Measurements from ENCODE around the gene DPM3.

The DPM3 gene

DNA sequence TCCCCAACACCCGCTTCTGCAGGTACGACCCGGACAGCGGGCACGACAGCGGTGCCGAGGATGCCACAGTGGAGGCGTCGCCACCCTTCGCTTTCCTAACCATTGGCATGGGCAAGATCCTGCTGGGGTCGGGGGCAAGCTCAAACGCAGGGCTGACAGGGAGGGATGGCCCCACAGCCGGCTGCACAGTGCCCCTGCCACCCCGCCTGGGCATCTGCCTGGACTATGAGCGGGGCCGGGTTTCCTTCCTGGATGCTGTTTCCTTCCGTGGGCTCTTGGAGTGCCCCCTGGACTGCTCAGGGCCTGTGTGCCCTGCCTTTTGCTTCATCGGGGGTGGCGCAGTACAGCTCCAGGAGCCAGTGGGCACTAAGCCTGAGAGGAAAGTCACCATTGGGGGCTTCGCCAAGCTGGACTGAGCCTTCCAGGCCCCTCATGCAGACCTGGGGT, 43.5 kb upstream of the DPM3 start:
- WGBS (ENCODE audit: insufficient coverage, insufficient read length) = no CpG with 5 or more reads among the region's 20 CpGs

DNA sequence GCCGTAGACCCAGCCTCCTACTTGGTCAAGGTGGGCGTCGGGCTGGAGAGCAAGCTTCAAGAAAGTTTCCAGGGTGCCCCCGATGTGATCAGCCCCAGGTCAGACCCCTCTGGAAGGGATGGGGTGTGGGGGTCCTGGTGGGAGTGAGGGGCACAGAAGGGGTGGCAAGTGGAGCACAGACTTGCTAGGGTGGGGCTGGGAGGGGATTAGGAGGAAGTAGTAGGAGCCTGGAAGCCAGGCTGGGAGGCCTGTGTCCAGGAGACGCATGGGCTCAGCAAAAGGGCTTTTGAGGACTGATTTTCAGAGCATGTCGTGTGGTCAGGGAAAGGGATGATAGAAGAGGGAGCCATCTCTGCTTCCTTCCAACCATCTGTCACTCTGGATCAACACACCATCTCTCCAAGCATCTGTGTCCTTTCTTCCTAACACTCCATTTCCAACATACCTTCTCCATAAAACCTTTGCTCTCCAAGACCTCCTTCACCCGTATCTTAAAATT, 41.8 kb upstream of the DPM3 start:
- Histone ChIP-seq H3K27me3 (ENCODE audit: control insufficient read depth, insufficient read depth, low read length) (no peaks in the 10 kb centered on the region), H3K4me1 (ENCODE audit: control insufficient read depth, insufficient read depth, low read length) (peaks cover 3% of the 10 kb centered on the region; the same call in 1 of the 2 replicates), H3K27ac (ENCODE audit: low read length) (no peak overlapping the region), H3K9me3 (ENCODE audit: control insufficient read depth, insufficient read depth, low read length) (no peaks in the 10 kb centered on the region), H3K36me3 (ENCODE audit: control insufficient read depth, insufficient read depth, low read length) (peaks cover 32% of the 10 kb centered on the region), H3K4me3 (ENCODE audit: low read length) (no peak overlapping the region)
- 100% methylated on average over 1 of the region's 7 CpGs for WGBS (ENCODE audit: insufficient coverage, insufficient read length)
- no peak for DNase-seq (ENCODE audit: low read depth, low spot score)

More for the DNA sequence above, 43.5 kb upstream of the DPM3 start:
- Histone ChIP-seq H3K27ac (ENCODE audit: low read length) (no peak overlapping the region), H3K4me3 (ENCODE audit: low read length) (no peak overlapping the region), H3K27me3 (ENCODE audit: control insufficient read depth, insufficient read depth, low read length) (no peaks in the 10 kb centered on the region), H3K4me1 (ENCODE audit: control insufficient read depth, insufficient read depth, low read length) (peaks cover 9% of the 10 kb centered on the region; the same call in 1 of the 2 replicates), H3K36me3 (ENCODE audit: control insufficient read depth, insufficient read depth, low read length) (peaks cover 16% of the 10 kb centered on the region), H3K9me3 (ENCODE audit: control insufficient read depth, insufficient read depth, low read length) (no peaks in the 10 kb centered on the region)
- DNase-seq (ENCODE audit: low read depth, low spot score) = no peak

DNA sequence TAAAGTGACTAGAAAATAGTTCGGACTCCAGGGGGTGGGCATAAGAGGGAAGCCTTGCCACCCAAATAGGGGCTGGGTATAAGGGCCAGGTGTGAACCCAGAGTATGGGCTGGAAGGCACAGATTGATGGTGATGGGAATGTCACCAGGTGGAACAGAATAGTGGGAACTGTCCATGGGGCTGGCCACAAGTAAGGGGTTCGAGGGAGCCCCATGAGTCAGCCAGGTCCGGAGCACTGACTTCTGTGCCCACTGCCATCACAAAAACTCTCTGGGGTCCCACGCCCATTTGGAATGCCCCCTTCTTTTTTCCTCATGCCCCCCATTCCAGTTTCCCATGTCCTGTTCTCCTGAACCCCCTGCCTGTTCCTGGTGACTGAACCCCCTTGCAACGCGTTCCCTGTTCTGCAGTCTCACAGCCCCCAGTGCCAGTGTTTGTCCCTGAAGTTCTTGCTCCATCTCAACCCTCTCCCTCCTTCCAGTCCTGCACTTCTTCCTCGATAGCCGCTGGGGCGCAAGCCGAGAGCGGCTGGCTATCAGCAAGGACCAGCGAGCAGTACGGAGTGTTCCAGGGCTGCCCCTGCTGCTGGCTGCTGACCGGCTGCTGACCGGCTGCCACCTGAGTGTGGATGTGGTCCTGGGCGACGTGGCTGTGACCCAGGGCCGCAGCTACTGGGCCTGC, 41.2 kb upstream of the DPM3 start:
- DNase-seq (ENCODE audit: low read depth, low spot score) = no peak
- no peak overlapping the region for H3K4me3 ChIP-seq (ENCODE audit: low read length)
- no peaks in the 10 kb centered on the region for H3K9me3 ChIP-seq (ENCODE audit: control insufficient read depth, insufficient read depth, low read length)
- no CpG with 5 or more reads among the region's 18 CpGs for WGBS (ENCODE audit: insufficient coverage, insufficient read length)
- no peak overlapping the region for H3K27ac ChIP-seq (ENCODE audit: low read length)
- H3K4me1 ChIP-seq (ENCODE audit: control insufficient read depth, insufficient read depth, low read length) = 0 out of 2 replicates have a peak, but pooled peaks cover 2% of the 10 kb centered on the region
- no peaks in the 10 kb centered on the region for H3K27me3 ChIP-seq (ENCODE audit: control insufficient read depth, insufficient read depth, low read length)
- peaks cover 35% of the 10 kb centered on the region for H3K36me3 ChIP-seq (ENCODE audit: control insufficient read depth, insufficient read depth, low read length)

DNA sequence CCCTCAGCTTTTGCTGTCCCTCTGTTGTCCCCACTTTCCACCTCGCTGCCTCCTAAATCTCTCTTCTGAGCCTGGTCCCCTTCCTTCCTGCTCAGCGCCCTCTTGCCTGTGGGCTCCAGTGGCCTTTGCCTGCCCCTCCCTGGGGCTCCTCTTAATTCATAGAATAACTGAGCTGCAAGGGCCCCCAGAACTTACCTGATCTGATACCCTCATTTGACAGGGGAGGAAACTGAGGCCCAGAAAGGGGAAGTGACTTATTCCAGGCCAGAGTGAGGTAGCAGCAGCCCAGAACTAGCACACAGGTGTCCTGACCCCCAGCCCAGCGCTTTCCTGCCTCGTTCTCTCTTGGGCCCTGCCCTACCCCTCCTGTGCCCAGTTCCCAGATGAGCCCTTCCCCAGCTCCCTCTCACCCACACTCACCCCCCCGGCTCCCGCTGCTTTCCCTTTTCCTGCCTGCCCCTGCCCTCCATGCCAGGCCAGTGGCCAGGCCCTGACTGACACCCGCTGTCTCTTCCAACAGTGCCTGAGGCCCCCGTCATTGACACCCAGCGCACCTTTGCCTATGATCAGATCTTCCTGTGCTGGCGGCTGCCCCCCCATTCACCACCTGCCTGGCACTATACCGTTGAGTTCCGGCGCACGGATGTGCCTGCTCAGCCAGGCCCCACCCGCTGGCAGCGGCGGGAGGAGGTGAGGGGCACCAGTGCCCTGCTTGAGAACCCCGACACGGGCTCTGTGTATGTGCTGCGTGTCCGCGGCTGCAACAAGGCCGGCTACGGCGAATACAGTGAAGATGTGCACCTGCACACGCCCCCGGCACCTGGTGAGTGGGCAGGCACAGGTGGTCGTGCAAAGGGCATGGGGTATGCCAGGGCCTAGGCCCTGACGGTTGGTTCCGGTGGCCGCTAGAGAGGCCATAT, 39.0 kb upstream of the DPM3 start:
- H3K27me3 ChIP-seq (ENCODE audit: control insufficient read depth, insufficient read depth, low read length) = no peaks in the 10 kb centered on the region
- peaks cover 35% of the 10 kb centered on the region for H3K36me3 ChIP-seq (ENCODE audit: control insufficient read depth, insufficient read depth, low read length)
- no peak overlapping the region for H3K4me3 ChIP-seq (ENCODE audit: low read length)
- no CpG with 5 or more reads among the region's 31 CpGs for WGBS (ENCODE audit: insufficient coverage, insufficient read length)
- 0 out of 2 replicates have a peak, but pooled peaks cover 2% of the 10 kb centered on the region for H3K4me1 ChIP-seq (ENCODE audit: control insufficient read depth, insufficient read depth, low read length)
- DNase-seq (ENCODE audit: low read depth, low spot score) = no peak
- H3K27ac ChIP-seq (ENCODE audit: low read length) = no peak overlapping the region
- no peaks in the 10 kb centered on the region for H3K9me3 ChIP-seq (ENCODE audit: control insufficient read depth, insufficient read depth, low read length)

DNA sequence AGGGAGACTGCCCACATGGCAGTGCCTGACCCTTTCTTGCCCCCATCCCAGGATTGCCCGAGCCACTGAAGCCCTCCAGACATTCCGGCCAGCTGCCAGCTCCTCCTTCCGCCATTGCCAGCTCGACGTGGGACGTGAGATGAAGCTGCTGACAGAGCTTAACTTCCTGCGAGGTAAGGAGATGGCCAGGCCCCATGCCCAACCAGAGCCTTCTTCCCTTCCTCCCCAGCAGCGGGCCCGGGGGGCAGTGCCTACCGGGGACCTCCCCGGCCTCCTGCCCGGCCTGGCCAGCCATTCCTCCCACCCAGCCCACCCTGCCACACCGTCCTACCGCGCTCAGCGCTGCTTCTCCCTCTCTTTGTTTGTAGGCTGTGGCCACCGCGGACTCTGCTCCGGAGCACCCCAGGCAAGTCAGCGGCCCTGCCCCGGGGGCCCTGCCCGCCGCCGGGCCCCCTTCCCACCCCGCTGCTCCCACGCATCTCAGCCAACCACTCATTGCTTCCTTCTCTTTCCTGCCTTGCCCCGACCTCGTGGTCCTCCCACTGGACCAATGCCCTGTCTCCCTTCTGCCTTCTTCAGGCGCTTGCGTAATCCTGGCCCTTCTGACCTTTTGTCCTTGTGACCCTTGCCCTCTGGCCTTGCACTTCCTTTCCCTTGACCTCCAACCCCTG, 38.2 kb upstream of the DPM3 start:
- no peak overlapping the region for H3K4me3 ChIP-seq (ENCODE audit: low read length)
- no peak overlapping the region for H3K27ac ChIP-seq (ENCODE audit: low read length)
- no peak for DNase-seq (ENCODE audit: low read depth, low spot score)
- WGBS (ENCODE audit: insufficient coverage, insufficient read length) = no CpG with 5 or more reads among the region's 30 CpGs
- H3K36me3 ChIP-seq (ENCODE audit: control insufficient read depth, insufficient read depth, low read length) = peaks cover 31% of the 10 kb centered on the region
- H3K4me1 ChIP-seq (ENCODE audit: control insufficient read depth, insufficient read depth, low read length) = 0 out of 2 replicates have a peak, but pooled peaks cover 2% of the 10 kb centered on the region
- no peaks in the 10 kb centered on the region for H3K9me3 ChIP-seq (ENCODE audit: control insufficient read depth, insufficient read depth, low read length)
- no peaks in the 10 kb centered on the region for H3K27me3 ChIP-seq (ENCODE audit: control insufficient read depth, insufficient read depth, low read length)

DNA sequence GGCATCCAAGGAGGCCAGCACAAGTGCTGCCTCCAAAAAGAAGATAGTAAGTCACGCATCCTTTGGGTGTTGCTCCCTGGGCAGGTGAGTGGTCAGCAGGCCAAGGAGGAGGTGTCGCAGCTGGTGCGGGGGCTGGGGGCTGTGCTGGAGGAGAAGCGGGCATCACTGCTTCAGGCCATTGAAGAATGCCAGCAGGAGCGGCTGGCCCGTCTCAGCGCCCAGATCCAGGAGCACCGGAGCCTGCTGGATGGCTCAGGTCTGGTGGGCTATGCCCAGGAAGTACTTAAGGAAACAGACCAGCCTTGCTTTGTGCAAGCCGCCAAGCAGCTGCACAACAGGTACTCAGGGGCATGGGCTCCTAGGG, 37.6 kb upstream of the DPM3 start:
- no peaks in the 10 kb centered on the region for H3K9me3 ChIP-seq (ENCODE audit: control insufficient read depth, insufficient read depth, low read length)
- H3K27me3 ChIP-seq (ENCODE audit: control insufficient read depth, insufficient read depth, low read length) = no peaks in the 10 kb centered on the region
- H3K4me3 ChIP-seq (ENCODE audit: low read length) = no peak overlapping the region
- no CpG with 5 or more reads among the region's 9 CpGs for whole genome bisulfite sequencing (ENCODE audit: insufficient coverage, insufficient read length)
- H3K4me1 ChIP-seq (ENCODE audit: control insufficient read depth, insufficient read depth, low read length) = 0 out of 2 replicates have a peak, but pooled peaks cover 2% of the 10 kb centered on the region
- peaks cover 30% of the 10 kb centered on the region for H3K36me3 ChIP-seq (ENCODE audit: control insufficient read depth, insufficient read depth, low read length)
- H3K27ac ChIP-seq (ENCODE audit: low read length) = no peak overlapping the region
- DNase-seq (ENCODE audit: low read depth, low spot score) = no peak

DNA sequence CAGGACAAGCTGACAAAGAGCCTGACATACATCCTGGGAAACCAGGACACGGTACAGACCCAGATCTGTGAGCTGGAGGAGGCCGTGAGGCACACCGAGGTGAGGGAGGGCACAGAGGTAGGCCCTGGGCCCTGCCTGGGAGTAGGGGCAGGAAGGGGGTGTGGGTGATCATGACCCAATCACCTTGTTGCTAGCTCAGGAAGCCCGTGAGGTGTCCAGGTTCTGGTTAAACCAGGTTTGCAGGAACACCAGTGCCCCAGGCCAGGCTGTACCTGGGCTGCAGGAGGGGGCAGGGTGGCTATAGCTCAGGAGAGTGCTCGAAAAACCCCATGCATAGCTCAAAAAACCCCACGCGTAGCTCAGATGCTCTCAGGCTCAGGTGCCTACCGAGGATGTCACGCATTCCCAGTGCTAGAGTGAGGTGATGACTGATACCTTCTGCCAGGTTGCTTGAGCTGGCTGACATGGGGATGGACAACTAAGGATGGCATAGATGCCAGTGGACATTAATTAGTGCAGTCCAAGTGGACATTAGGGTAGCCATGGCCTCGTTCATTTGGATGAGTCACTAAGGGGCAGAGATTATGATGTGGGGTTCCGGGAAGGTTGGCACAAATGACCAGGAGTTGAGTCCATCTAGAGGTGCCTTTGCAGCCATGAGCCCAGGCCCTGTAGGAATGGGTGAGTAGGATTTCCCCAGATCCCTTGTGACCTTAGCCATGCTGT, 37.0 kb upstream of the DPM3 start:
- no CpG with 5 or more reads among the region's 11 CpGs for WGBS (ENCODE audit: insufficient coverage, insufficient read length)
- Histone ChIP-seq H3K27ac (ENCODE audit: low read length) (no peak overlapping the region), H3K36me3 (ENCODE audit: control insufficient read depth, insufficient read depth, low read length) (peaks cover 30% of the 10 kb centered on the region), H3K4me1 (ENCODE audit: control insufficient read depth, insufficient read depth, low read length) (0 out of 2 replicates have a peak, but pooled peaks cover 2% of the 10 kb centered on the region), H3K9me3 (ENCODE audit: control insufficient read depth, insufficient read depth, low read length) (no peaks in the 10 kb centered on the region), H3K4me3 (ENCODE audit: low read length) (no peak overlapping the region), H3K27me3 (ENCODE audit: control insufficient read depth, insufficient read depth, low read length) (no peaks in the 10 kb centered on the region)
- DNase-seq (ENCODE audit: low read depth, low spot score) = no peak

DNA sequence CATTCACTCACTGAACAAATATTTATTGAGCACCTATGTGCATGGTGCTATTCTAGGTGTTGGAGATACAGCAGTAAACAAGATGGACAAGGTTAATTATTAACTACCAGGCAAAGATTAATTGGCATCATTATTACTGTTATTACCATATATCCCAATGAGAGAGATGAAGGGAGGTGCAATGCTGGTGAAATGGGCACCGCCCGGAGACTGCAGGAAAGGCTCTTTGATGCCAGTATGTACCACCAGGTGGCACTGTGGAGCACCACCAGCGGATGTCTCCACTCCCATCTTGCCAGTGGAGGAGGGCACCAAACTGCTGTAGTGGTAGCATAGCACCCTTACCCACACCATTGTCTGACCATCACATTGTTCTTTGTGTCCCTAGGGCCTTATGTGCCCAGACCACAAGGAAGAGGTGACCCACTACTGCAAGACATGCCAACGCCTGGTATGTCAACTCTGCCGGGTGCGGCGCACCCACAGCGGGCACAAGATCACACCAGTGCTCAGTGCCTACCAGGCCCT, 36.3 kb upstream of the DPM3 start:
- H3K27me3 ChIP-seq (ENCODE audit: control insufficient read depth, insufficient read depth, low read length) = no peaks in the 10 kb centered on the region
- no peaks in the 10 kb centered on the region for H3K9me3 ChIP-seq (ENCODE audit: control insufficient read depth, insufficient read depth, low read length)
- DNase-seq (ENCODE audit: low read depth, low spot score) = no peak
- H3K27ac ChIP-seq (ENCODE audit: low read length) = no peak overlapping the region
- H3K4me3 ChIP-seq (ENCODE audit: low read length) = no peak overlapping the region
- 0 out of 2 replicates have a peak, but pooled peaks cover 2% of the 10 kb centered on the region for H3K4me1 ChIP-seq (ENCODE audit: control insufficient read depth, insufficient read depth, low read length)
- peaks cover 30% of the 10 kb centered on the region for H3K36me3 ChIP-seq (ENCODE audit: control insufficient read depth, insufficient read depth, low read length)
- WGBS (ENCODE audit: insufficient coverage, insufficient read length) = no CpG with 5 or more reads among the region's 8 CpGs

DNA sequence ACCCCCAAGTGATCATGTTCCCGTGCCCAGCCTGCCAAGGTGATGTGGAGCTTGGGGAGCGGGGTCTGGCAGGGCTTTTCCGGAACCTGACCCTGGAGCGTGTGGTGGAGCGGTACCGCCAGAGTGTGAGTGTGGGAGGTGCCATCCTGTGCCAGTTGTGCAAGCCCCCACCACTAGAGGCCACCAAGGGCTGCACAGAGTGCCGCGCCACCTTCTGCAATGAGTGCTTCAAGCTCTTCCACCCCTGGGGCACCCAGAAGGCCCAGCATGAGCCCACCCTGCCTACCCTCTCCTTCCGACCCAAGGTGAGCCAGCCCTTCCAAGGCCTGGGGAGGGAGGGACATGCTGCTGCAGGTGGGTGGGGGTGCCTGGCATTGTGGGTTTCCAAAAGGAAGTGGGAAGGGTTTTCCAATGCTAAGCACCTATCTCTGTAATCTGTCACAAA, 35.6 kb upstream of the DPM3 start:
- Histone ChIP-seq H3K27me3 (ENCODE audit: control insufficient read depth, insufficient read depth, low read length) (no peaks in the 10 kb centered on the region), H3K36me3 (ENCODE audit: control insufficient read depth, insufficient read depth, low read length) (peaks cover 30% of the 10 kb centered on the region), H3K4me3 (ENCODE audit: low read length) (no peak overlapping the region), H3K4me1 (ENCODE audit: control insufficient read depth, insufficient read depth, low read length) (0 out of 2 replicates have a peak, but pooled peaks cover 2% of the 10 kb centered on the region), H3K27ac (ENCODE audit: low read length) (no peak overlapping the region), H3K9me3 (ENCODE audit: control insufficient read depth, insufficient read depth, low read length) (no peaks in the 10 kb centered on the region)
- DNase-seq (ENCODE audit: low read depth, low spot score) = no peak
- WGBS (ENCODE audit: insufficient coverage, insufficient read length) = no CpG with 5 or more reads among the region's 9 CpGs
